Suppressor macrophage treated with lipopolysaccharide for 4 hours (primary cell): ENCODE results near the gene RPL37.
"Not testable (repeated sequence)": the region's sequence is repeated elsewhere in the genome, so short reads cannot be mapped to it uniquely, and the experiment has no call there.

Experiments
- DNase-seq: peaks from one replicate; pipeline ENCODE4 v3.0.0-alpha.2; 2020

The RPL37 gene

DNA sequence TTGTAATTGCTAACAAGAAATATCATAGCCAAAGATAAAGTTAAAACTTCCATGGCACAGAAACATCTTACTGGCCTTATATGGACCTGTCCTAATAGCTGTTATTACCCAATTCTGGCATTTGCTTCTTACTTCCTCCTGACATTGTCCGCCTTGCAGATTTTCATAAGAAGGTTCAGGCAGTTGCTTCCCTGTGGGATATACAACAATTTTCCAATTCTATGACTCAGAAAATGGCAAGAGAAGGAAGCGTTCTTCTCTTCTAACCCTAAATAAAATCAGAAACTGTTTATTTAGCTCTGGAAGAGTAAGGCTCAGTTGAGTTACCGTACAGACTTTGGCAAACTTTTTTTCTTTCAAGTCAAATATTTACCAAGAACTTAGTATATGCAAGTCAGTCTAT is 38.5 kb downstream of the RPL37 start:
- DNase-seq, result peak; percentile 63

DNA sequence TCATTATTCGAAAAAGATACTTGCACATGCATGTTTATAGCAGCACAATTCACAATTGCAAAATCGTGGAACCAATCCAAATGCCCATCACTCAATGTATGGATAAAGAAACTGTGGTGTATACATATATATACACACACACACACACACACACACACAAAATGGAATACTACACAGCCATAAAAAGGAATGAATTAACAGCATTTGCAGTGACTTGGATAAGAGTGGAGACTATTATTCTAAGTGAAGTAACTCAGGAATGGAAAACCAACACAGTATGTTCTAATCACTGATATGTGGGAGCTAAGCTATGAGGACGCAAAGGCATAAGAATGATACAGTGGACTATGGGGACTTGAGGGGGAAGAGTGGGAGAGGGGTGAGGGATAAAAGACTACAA is 40.1 kb downstream of the RPL37 start:
- not testable (repeated sequence) for DNase-seq

DNA sequence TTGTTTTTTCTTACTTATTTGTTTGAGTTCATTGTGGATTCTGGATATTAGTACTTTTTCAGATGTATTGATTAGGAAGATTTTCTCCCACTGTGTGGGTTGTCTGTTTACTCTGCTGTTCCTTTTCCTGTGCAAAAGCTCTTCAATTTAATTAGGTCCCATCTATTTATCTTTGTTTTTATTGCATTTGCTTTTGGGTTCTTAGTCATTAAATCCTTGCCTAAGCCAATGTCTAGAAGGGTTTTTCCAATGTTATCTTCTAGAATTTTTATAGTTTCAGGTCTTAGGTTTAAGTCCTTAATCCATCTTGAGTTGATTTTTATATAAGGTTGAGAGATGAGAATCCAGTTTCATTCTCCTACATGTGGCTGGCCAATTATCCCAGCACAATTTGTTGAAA is 40.7 kb downstream of the RPL37 start:
- not testable (repeated sequence) for DNase-seq

DNA sequence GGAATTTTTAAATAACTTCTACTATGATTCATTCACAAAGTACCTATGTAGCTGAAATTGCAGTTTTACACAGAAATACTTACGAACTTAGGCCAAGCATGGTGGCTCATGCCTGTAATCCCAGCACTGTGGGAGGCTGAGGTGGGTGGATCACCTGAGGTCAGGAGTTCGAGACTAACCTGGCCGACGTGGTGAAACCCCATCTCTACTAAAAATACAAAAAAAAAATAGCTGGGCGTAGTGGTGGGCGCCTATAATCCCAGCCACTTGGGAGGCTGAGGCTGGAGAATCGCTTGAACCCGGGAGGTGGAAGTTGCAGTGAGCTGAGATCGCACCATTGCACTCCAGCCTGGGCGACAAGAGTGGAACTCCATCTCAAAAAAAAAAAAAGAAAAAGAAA is 42.3 kb downstream of the RPL37 start:
- DNase-seq, result not testable (repeated sequence)

DNA sequence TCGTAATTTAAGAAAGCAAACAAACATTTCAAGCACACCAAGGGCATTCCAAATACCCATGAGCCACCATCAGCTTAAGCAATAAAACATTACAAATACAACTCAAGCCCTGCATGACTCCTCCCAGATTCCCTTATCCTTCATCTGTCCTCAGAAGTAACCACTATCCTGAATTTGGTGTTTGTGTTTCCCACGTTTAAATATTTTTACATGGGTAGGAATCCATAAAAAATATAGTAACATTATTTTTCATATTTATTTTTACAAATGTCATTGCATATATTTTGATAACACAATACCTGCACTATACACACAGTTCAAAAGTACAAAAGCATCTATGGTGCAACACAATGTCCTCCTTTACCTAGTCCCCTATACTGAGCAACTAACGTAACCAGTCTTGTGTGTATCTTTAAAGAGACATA is 43.3 kb downstream of the RPL37 start:
- no peak for DNase-seq

DNA sequence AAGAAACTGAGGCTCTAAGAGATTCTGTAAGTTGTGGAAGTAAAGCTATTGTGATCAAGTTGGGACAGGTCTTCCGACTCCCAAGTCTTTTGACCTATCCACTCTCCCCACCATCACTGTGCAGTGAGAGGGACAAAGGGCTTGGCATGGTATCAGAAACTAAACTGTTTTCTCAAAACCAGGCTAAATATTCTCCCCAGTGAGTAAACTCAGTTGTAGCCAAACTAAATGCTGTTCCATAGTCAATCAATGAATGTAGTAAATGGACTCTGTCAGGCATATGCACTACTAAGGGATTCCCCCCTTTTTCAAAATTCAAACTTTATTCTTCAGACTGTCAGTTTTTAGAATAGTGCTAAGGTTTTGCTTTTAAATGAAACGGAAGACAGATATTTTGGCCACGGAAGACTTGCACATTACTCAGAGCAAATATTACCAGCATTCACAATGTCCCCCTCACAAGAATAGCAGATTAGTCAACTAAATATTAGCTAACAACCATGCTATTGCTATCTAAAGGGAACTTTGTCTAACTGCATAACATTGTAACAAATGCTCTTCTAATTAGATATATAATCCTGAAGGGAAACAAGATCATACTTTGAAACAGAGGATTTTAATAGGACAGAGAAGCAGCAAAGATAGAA is 44.0 kb downstream of the RPL37 start:
- DNase-seq, result no peak

DNA sequence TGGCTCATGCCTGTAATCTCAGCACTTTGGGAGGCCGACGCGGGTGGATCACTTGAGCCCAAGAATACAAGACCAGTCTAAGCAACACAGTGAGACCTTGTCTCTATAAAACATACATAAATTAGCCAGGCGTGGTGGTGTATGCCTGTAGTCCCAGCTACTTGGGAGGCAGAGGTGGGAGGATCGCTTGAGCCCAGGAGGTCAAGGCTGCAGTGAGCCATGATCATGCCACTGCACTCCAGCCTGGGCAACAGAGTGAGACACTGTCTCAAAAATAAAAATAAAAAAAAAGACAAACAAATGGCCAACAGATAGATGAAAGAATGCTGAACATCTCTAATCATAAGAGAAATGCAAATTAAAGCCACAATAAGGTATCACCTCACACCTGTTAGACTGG is 46.1 kb downstream of the RPL37 start:
- DNase-seq, result not testable (repeated sequence)

DNA sequence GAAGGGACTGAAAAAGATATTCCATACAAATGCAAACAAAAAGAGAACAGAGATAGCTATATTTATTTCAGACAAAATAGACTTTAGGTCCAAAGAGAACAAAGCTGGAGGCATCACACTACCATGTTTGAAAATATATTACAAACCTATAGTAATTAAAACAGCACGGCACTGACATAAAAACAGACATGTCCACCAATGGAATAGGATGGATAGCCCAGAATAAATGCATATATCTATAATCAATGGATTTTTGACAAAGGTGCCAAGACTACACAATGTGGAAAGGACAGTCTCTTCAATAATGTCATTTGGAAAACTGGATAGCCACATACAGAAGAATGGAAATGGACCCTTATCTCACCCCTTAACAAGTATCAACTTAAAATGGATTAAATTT is 47.0 kb downstream of the RPL37 start:
- DNase-seq, result no peak

DNA sequence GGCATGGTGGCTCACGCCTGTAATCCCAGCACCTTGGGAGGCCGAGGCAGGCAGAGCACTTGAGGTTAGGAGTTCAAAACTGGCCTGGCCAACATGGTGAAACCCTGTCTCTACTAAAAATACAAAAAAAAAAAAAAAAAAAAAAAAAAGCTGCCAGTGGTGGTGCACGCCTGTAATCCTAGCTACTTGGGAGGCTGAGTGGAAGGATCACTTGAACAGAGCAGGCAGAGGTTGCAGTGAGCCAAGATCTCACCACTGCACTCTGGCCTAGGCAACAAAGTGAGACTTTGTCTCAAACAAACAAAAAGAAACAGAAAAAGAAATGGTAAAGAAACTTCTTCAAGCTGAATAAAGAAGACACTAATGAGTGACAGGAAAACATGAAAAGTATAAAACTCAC is 48.4 kb downstream of the RPL37 start:
- not testable (repeated sequence) for DNase-seq

DNA sequence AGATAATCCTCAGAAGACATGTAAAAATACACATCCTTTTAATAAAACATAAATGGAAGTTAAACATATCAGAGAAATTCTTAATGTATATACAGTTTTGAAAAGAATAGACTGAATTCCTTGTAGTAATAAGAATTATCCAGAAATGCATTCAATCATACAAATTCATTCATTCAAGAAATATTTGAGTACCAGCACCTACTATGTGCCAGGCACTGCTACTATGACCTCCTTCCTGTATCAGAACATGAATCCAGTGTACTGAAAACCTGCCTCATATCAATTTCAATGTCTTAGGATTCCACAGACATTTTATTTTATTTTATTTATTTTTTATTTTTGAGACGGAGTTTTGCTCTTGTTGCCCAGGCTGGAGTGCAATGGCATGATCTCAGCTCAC is 50.1 kb downstream of the RPL37 start:
- DNase-seq, result no peak

DNA sequence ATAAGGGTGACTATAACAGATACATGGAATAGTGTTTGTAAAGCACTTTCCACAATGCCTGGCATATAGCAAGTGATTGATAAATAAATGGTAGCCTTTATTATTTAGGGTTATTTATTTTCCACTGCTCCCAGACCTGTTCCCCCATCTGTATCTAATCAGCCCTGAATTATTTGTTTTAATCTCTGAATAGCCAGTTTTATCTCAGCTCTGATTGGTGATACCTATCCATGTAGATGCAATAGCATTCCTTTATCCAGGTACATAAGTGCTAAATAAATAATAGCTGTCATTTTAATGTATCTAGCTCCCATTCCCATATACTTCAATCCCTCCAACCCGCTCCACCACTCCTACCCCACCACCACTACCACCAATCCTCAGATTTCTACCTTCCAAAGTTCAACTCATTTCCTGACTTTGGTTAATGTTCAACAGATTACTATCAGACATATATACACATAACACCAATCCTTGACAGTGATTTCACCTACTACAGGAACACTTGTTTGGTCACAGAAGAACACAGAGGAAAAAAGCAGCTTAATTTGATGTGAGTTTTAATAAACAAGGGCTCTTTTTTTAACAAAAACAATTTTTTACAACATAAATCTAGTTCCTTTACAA is 50.9 kb downstream of the RPL37 start:
- no peak for DNase-seq

DNA sequence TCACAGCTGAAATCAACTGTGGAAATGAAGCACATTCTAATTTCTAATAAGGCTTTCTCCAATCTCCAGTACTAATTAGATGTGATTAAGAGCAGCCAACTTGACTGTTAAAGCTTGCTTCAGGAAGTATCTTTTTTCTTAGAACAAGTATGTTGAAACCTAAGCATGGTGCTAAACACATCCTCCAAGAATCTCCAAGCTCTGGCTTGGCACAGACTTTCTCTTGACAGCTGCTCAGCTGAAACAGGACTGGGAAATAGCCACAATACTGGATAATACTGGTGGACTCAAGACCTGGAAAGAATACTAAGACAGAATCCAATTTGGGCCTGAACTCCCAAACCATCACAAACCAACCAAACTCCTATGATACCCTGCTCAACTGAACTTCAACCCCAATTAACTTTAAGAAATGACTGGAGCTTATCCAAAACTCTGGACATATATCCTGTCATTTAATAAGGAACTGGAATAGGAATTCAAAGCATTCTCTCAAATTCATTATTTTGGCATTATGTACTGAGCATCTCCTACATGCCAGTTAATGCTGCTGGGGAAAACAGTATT is 53.1 kb downstream of the RPL37 start:
- no peak for DNase-seq

DNA sequence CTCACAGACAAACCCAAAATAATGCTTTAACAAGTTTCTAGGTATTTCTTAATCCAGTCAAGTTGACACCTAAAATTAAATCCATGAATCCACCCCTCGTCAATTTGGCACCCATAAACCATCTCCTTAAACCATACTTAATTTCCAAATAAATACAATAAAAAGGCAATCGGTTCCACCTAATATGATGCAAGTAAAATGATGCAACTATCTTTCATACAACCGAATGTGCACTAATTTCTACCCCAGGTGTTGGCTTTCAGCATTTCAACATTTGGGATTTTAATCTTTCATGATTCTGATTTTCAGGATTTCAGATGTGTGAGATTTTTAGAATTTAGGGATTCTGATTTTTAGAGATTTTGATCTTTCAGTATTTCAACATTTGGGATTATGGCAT is 54.2 kb downstream of the RPL37 start:
- DNase-seq, result no peak

DNA sequence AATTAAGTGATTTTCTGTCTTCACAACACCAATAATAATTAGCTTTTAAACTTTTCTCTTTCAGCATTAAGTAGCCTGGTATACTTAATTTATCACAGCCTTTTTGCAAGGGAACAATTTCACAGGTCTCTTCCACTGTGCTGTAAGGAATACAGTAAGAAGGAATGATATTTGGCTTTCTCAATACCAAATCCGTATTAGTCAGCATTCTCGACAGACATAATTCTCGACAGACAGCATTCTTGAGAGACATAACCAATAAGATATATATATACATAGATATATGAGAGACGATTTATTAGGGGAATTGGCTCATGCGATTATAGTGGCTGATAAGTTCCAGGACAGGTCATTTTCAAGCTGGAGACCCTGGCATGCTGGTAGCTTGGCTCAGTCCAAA is 54.8 kb downstream of the RPL37 start:
- DNase-seq, result no peak

DNA sequence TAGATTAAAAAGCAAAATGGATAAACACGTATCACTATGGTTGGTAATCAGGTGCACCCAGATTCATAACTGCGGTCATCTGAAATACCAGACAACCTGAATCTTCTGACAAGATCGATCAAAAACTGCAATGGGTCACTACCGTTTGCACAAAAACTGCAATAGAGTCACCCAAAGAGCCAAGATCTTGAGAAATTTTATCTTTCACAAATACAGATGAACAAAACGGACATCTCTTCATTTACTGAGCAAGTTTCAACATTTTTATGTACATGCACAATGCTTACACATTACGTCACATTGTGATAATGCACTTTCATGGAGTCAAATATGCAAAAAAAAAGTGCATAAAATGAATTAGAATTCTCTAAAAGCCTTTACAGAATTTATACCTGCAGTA is 55.5 kb downstream of the RPL37 start:
- no peak for DNase-seq

DNA sequence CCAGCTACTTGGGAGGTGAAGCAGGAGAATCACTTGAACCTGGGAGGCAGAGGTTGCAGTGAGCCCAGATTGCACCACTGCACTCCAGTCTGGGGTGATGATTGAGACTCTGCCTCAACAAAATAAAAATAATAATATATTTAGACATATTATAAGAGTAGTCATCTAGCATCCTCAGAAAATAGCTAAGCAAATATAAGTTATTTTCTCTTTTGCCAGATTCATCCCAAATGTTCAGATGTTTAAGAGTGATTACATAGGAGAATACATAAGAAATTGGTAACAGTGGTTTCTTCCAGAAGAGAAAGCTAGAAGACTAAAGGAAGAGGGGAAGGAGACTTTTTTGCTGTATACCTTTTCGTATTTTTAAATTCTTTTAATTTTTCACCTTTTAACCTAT is 56.9 kb downstream of the RPL37 start:
- no peak for DNase-seq

DNA sequence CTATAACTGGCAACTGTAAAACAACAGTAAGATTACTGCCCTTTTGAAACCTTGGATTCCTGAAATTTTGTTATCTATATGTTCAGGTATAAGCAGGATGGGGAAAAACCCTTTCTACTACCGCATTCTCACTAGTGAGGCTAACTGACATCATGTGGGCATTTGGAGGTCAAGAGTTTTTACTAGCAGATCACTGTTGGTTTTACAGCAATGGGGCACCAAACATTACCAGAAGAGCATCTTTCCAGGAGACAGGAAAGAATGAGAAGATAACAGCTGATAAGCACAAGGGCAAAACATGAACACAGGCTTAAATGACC is 58.4 kb downstream of the RPL37 start:
- DNase-seq, result no peak

DNA sequence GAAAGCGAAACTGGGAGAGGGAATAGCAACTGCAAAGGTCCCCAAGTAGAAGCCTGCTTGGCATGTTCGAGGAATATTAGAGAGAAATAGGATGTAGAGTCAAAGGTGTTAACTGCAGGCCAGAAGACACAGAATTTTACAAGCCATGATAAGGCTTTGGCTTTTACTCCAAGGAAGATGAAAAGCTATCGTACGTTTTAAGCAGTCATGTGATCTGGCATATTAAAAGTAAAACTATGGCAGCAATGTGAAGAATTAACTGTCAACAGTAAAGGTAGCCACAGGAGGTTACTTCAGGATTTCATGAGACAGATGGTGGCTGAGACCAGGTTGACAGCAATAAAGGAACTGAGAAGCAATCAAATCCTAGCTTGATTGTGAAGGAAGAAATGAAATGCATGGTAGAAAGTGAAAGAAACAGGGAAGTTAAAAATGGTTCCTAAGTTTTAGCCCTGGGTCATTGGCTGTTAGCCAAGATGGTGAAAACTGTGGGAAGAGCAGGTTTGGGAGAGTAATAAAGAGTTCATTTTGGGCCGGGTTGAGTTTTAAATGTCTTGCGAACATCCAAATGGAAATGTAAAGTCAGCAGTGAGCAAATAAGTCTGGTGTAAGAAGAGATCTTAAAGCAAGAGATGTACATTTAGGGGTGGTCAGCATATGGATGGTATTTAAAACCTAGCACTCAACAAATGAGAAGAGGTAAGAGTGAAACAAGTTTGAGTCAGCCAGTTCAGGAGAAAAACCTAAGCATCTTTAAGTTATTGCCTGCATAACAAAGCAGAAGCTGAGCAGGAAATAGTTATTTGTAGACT is 59.0 kb downstream of the RPL37 start:
- peak; percentile 30 for DNase-seq
